Effector CD8-positive, alpha-beta T cell (primary cell): ENCODE measurements around the gene ATG4B.
"Not testable (repeated sequence)": the region's sequence is repeated elsewhere in the genome, so short reads cannot be mapped to it uniquely, and the experiment has no call there.

Source experiments
- DNase-seq: peaks from one replicate; lab custom pipeline; 2025; lab: John Stamatoyannopoulos, UW

The ATG4B gene

DNA sequence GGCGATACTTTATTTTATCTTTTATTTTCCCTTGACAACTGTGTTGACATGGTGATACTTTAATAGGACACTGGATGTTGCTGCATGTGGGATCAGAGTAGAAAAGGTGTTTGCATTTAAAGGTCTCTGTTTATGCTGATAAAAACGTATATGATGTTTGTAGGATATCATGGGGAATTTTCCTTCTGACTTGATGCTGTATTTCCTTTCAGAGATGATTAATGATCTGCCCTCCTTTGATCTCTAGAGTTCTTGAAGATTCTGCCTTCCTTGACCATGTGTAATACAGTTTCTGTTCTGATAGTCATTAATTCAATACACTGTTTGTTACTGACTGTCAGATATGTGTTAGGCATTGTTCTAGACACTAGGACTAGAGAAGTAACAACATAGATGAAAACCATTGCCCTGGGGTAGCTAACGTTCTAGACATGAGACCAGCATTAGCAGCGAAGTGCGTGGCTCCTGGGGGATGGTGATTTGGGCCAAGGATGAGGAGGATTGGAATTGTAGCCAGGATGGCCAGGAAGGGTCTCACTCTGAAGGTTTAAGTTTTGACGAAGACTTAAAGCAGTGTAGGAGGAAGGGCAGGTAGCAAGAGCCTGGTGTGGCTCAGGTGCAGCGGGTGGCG is 2.8 kb downstream of the ATG4B start:
- no peak for DNase-seq

DNA sequence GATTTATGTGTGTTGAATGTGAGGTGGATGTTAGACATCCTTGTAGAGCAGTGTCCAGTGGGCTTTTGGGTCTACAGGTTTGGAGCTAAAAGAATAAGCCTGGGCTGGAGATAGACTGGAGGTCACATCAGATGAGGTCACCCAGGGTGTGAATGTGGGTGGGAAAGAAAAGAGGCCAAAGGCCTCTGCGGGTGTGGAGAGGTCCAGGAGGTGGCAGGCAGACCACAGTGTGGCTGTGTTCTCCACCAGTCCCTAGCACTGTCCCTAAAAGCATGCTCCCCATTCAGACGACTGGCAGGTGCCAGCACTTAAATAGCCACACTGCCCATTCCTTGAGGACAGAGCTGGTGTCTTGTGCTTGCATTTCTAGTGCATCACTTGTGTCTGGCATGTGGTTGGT is 4.1 kb downstream of the ATG4B start:
- no peak for DNase-seq

DNA sequence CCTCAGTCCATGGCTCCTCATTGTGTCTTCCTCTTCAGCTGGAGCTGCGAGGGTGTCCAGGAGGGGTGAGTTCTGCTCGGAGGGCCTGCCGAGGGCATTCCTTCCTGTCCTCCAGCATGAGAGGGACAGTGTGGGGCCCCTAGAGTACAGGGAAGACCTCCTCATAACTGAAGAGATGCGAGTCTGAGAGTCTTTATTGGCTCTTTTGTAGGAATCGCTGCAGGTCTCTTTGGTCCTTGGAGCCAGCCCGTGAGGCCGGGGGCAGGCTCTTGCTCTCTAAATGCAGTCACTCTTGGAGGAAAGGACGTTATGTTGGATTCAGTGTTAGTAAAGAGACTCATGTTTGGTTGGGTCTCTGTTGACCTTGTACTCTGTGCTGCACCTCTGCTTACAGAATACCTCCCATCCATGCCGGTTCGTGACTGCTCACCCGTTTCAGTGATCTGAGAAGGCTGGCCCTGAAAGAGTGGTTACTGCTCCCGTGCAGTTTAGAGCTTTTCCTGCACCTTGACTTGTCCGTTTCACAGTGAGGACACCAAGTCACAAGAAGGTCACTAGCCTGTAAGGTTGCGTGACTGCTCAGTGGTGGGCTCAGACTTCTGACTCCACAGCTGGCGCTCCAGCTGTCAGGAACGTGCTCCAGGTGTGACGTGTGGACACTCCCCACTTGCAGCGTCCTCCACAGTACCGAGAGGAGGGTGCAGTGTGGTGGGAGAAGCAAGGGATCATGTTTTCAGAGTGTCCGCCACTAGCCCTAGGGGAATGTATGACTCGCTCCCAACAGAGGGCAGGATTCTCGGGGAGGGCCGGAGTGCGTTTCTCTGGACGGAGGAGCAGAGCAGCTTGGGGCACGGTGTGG is 7.8 kb downstream of the ATG4B start:
- DNase-seq: no peak

DNA sequence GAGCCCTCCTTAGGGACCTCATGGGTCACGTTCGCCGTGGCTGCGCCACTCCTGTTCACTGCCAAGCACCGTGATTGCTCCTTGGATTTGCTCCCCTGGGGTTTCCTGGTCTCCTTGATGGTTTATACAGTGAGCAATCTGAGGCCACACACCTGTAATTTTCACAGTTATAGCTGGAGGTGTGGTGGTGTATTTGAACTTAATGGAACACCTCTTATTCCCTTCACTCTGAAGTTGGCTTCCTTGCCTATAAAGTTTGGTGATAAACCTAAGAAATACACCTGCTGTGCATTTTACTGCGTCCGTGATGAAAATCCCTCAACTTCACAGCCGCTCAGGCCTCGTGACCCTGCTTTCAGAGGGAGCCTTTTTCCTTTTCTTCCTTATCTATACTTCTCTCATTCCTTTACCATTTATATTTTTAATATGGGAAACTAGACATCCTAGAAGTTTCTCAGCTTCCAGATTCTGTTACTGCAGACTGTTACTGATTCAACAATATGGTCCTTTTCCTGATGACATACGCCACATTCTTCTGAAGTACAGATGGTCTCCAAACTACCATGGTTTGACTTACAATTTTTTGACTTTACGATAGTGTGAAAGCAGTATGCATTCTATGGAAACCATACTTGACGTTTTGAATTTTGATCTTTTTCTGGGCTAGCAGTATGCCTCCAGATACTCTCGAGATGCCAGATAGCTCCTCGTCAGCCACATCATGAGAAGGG is 8.6 kb downstream of the ATG4B start:
- DNase-seq: no peak

DNA sequence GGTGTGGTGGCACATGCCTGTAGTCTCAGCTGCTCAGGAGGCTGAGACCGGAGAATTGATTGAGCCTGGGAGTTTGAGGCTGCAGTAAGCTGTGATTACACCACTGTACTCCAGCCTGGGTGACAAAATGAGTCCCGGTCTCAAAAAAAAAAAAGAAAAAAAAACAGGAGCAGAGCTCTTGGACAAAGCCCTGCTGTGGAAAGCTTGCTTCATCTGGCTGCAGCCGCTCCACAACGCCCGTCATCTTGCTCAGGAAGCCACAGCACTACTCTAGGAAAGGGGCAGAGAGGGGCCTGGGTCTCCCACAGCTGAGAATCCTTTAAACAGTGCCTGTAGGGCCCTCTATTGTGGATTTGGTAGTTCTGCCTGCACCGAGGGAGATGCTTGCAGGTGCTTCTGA is 11.0 kb downstream of the ATG4B start:
- DNase-seq: no peak

DNA sequence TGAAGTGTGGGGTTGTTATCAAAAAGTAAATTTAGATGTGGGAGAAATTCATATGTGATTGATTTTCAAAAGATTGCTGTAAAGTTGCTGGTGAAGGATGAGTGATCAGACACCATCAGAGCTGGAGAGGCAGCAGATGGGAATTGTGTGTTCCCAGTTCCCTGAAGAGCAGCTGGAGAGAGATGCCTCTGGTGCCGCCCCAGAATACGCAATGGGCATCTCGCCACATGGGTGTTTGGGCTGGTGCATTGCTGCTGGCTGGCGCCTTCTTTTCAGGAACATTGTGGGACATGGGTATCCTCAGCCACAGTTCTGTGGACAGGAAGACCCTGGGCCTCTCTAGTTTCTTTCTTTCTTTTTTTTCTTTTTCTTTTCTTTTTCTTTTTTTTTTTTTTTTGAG is 11.9 kb downstream of the ATG4B start:
- no peak for DNase-seq

DNA sequence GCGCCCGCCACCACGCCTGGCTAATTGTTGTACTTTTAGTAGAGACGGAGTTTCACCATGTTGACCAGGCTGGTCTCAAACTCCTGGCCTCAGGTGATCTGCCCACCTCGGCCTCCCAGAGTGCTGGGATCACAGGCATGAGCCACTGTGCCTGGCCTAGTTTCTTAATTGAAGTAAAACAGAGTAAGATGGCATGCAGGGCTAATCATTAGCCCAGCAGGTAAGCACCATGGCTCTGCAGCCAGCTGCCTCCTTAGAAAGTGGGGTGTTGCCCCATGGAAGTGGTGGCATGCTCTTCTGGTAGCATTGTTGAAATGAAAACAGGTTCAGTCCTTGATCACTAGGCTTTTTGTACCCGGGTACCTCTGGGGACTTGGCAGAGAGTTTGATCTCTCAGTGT is 12.4 kb downstream of the ATG4B start:
- no peak for DNase-seq

DNA sequence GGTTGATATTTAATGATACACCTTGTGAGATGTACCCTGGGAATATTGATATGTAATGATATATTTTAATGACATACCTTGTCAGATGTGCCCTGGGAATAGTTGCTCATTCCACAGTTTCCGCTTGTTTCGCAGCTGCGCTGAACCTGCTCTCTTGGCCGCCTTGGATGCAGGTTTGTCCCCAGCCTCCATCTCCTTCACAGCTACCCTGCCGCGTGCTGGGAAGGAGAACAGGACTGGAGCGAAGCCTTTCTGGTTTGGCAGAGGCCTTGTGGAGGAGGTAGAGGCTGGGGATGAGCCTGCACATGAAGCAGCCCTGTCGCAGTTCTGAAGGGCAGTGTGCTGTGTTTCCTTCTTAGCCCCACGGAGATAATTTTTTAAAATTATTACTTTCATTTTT is 14.6 kb downstream of the ATG4B start:
- no peak for DNase-seq

DNA sequence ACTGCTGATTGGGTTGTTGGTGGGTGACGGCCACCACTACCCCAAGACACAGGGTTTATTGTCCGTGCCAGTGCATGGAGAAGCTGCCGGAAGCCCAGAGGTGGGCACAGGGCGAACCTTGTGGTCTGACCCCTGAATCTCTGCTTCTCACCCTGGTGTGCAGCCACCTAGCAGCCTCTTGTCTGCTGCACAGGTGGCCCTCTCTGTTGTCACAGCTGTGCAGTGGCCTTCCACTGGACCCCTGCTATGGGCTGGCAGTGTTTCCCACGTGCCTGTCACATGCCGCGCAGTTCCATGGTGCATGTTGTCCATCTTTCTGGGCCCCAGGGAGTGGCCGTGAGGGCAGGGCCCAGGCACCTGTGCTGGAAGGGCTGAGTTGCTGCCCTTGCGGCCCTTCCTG is 15.2 kb downstream of the ATG4B start:
- no peak for DNase-seq

DNA sequence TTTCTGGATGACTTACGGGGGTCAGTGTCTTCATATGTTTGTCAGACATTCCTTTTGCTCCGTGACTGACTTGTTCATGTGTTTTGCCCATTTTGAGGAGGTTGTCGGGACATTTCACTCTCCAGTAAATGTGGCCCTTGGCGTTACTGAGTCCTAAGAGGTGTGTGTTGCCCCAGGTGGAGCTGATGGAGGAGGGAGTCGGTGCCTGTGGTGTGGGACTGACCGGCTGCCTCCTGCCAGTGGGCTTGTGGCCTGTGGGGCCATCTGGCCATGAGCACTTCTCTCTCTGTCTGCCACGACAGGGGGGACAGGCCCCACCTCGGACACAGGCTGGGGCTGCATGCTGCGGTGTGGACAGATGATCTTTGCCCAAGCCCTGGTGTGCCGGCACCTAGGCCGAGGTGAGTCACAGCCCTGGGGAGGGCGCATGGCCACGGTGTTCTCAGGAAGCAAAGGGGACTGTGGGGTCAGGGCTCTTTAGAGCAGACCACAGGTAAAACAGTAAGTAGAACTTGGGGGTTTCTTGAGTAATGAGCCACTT is 15.8 kb downstream of the ATG4B start:
- DNase-seq: no peak

DNA sequence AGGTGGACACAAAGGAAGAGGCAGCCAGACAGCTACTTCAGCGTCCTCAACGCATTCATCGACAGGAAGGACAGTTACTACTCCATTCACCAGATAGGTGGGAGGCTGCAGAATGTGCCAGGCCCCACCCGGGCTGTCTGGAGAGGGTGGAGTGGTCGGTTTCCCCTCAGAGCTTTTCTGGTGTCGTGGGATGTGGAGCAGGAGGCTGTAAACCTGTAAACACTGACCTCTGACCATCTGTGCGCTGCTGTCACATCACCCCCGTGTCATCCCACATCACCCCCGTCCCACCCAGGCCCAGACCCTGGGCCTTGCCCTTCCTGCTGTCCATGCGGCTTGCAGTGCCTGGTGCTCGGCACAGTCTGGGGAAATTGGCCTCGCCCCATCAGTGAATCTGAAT is 17.1 kb downstream of the ATG4B start:
- DNase-seq: no peak

DNA sequence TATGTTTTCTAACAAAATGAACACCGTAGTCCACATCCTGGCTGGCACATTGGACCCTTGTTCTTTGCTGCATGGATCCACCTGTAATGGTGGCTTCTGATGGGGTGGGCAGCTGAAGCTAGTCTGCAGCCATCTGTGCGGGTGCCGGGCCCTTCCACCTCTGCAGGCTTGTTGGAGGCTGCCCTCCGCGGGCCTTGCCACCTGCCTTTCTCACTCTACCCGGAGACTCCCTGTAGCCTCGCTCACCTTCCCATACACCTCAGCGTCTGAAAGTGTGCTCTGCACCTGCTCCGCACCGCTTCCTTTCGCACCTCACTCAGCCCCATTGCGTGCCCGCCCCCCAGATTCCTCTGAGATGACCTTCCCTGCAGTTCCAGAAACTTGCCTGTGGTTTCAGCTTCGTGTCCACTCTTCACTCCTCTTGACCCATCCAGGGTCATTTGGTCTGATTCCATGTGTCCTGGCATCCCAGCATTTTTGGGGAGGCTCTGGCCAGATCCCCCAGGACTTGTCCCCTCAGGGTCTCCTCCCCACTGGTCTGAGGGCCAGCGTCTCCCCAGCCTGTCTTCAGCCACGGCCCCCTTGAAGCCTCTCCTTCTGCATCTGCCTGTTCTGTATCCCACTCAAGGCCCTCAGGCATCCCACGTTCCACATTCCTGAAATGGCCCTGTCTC is 18.2 kb downstream of the ATG4B start:
- DNase-seq: no peak

DNA sequence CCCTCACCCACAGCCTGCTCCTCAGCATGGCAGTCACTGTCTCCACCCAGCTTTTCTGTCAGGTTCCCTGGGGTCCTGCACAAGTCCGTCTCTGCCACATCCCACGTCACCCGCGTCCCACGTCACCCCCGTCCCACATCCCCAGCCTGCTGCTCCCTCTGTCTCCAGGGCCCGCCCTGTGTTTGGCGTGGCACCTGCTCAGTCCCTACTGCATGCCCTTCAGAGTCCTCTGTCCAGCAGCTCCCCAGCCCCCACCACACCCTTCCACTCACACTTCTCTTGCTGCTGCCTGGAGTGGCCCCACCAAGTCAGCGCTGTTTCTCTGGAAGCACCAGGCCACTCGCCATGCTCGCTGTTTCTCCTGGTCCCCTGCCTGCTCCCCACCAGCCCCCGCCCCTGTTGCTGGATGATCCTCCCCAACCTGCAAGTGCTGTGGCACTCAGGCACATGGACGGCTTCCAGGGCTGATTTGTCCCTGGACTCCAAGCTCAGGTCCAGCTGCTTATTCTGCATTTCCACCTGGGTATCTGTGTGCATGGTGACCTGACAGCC is 18.8 kb downstream of the ATG4B start:
- DNase-seq: no peak

DNA sequence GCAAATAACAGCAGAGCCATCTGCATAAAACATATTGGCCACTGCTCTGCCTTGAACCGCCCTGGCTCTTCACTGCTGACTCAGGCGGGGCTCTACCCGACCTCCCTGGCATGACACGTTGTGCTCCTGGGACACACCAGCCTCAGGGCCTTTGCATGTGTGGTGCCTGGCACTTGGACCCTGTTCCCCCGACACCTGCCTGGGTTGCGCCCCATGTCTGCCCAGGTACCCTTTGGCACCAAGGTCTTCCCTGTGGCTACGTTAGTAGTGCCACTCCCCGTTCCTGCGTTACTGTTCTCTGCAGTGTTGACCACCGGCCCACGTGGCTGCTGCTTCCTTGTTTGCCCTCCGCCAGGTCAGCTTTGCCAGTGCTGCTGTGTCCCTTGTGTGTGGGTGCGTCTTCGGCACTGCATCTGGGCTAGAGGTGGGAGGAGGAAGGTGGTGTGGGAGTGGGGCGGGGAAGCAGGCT is 20.3 kb downstream of the ATG4B start:
- no peak for DNase-seq

DNA sequence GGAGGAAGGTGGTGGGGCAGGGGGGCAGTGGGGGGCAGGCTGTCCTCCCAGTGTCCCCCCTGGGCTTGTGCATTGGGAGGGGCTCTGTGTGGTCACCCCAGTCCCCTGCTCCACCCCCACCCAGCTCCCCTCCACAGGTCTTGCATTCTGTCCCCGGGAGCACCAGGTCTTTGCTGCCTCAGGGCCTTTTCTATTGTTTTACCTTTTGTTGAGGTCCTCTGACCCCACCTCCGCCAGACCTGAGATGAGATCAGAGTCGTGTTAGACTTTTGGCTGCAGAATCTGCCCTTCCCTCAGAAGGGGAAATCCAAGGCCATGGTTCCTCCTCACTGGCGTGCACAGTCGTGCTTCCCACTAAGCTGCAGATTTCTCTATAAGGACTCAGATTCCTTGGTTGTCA is 20.8 kb downstream of the ATG4B start:
- DNase-seq: no peak

DNA sequence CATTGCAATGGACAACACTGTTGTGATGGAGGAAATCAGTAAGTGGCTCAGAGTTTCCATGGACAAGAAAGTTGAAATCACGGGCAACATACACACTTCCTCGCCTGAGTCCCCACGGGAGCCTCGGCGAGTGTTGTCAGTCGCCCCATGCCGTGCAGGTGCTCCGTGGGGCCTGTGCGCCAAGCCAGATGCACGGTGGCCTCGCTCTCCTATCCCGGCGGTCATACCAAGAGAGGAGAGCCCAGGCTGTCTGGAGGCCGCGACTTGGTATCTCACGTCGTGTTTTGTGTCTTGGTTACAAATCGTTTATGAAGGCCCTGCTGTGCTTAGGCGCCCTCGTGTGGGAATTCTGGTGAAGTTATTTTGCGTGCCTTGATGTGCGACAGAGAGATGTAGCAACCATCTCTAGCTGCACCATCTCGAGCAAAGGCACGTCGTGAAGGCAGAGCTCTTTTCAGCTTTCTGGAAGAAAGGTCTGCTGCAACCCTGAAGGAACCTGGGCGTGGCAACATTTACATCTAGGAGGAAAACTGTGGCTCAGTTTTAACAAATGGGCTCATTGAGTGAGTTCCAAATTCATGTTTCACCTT is 21.8 kb downstream of the ATG4B start:
- DNase-seq: no peak

DNA sequence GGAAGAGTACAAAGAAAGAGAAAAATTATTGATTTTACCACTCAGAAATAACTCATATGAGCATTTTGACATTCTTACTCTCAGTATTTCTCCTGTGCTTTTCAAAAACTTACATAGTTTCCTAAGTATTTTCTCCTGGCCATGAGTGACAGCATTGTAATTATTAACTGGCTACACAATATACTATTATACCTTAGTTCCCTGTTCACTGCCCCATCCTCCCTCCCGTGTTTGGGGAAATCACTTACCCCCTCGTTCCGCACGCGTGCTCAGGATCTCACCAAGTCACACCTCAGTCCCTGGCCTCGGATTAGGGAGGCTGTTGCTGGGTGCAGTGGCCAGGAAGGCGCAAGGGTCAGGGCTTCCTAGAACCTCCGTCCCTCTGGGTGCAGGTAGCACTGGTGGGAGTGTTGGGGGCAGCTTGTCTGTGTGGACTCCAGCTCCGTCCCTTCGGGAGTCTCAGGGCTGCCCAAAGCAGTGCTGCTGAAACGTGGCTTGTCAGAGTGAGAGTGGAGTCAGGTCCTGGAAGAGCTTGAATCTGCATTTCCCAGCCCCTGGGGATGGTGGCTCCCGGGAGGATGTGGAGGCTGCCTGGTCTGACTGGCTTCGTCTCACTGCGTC is 23.2 kb downstream of the ATG4B start:
- DNase-seq: no peak

DNA sequence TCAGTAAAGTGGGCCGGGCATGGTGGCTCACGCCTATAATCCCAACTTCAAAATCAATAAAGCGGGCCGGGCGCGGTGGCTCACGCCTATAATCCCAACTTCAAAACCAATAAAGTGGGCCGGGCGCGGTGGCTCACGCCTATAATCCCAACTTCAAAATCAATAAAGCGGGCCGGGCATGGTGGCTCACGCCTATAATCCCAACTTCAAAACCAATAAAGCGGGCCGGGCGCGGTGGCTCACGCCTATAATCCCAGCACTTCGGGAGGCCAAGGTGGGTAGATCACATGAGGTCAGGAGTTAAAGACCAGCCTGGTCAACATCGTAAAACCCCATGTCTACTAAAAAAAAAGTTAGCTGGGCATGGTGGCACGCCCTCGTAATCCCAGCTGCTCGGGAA is 25.2 kb downstream of the ATG4B start:
- DNase-seq: not testable (repeated sequence)

DNA sequence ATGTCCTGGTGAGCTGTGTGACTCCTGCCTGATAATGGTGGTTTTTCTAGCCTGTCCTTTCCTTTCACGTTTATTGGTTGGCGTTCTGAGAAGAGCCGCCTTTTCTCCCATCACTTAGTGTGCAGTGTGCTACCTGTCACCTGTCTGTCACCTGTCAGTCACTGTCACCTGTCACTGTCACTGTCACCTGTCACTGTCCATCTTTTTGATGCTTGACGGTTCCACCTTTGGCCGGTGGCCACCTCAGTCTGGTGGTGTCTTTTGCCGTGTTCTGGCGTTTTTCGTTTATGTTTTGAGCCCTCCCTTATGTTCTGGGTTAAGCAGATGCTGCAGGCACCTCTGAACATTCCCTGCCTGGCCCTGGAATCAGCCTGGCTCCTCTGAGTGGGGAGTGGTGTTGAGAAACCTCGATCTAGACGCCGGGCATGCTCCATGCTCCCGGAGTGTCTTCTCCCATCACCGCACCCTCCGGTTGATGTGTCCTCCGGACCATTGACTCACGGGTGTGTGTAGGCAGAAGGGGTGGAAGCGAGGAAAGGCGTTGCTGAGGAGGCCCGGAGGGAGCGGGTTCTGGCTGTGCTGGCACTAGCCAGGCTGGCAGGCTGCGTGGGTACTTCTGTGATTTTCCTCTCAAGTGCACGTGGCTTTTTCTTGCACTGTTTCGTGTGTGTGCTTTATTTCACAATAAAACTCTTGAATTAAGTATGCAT is 28.4 kb downstream of the ATG4B start:
- no peak for DNase-seq
